ENCODE measurements around the gene KIF1C. TPM values are rescaled to one million over a fixed set of nuclear protein-coding genes. Genes with fewer than 3 reads are reported as not detected.

KIF1C gene
- total RNA-seq = 100 to 1,000 TPM in 1 of 4 donors, 10 to 100 TPM in 3; 46.4 to 101 (median 81.0) TPM
- polyA plus RNA-seq = 100 to 1,000 TPM in 2 of 3 donors, 10 to 100 TPM in 1; 83.3 to 164 (median 108) TPM

DNA sequence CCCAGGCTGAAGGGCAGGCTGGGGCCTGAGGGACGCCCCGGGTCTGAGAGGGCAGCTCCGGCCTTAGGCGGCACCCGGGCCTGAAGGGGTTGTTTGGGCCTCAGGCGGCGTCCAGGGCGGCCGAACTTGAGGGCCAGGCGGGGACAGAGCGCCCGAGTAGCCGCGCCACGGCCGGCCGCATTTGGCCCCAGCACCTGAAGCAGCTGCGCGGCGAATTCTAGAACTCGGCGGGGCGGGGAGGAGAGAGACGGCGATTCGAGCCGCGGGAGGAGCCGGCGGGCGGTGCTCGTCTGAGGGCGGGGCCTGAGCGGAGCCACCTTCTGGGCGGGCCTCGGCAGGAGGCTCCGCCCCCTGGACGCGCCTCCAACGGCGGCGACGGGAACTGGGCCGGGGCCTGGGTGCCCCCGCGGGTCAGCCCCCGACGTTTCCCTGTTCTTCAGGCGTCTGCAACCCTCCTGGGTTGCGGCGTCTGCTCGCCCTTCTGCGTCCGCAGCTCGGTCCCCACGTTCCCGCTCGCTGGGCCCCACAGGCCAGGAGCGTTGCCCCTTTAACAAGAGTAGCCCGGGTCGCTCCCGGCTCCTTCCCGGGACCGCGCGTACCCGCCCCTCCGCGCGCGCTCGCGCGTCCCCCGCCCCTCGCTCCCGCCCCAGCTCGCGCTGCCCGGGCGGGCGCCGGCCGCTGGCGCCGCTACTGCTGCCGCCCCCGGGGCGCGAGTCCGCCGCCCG lies at the start of gene KIF1C, which contains the start of gene INCA1:
TSS of gene KIF1C (plus strand) at position 649 of the 725 bp plus-strand sequence. CDS start 2,297 bp downstream, outside the sequence.
TSS of gene INCA1 (minus strand) at position 221 of the 725 bp plus-strand sequence. CDS start 3,085 bp downstream, outside the sequence.
- peaks cover 0 to 34% (median 31%) of the 10 kb centered on the region in 4 donors for H3K4me1 ChIP-seq
- intact Hi-C loops (cut with DNase I) = loop anchor here (2.0 kb wide), 1 partner anchor 33 kb away; no protein-coding TSS in a partner anchor
- peak within 1 kb of the TSS; percentile 90 to 99 (median 98) for H3K4me3 ChIP-seq
- peaks cover 7 to 19% (median 16%) of the 10 kb centered on the region in 4 donors for H3K36me3 ChIP-seq
- 1% methylated on average over 93 of the region's 93 CpGs for WGBS, 2 donors
- no peaks in the 10 kb centered on the region for H3K27me3 ChIP-seq
- TF ChIP-seq, protein P1, sequence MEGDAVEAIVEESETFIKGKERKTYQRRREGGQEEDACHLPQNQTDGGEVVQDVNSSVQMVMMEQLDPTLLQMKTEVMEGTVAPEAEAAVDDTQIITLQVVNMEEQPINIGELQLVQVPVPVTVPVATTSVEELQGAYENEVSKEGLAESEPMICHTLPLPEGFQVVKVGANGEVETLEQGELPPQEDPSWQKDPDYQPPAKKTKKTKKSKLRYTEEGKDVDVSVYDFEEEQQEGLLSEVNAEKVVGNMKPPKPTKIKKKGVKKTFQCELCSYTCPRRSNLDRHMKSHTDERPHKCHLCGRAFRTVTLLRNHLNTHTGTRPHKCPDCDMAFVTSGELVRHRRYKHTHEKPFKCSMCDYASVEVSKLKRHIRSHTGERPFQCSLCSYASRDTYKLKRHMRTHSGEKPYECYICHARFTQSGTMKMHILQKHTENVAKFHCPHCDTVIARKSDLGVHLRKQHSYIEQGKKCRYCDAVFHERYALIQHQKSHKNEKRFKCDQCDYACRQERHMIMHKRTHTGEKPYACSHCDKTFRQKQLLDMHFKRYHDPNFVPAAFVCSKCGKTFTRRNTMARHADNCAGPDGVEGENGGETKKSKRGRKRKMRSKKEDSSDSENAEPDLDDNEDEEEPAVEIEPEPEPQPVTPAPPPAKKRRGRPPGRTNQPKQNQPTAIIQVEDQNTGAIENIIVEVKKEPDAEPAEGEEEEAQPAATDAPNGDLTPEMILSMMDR (IDR thresholded peaks at IDR 0.05) = peak in 2 of 4 experiments; percentile 24 to 34
- TF ChIP-seq POLR2AphosphoS5 (IDR thresholded peaks at IDR 0.05) = peak; percentile 80 to 94 (median 90)
- no peak for TF ChIP-seq EP300 (IDR thresholded peaks at IDR 0.05)
- peak; percentile 73 to 78 for TF ChIP-seq POLR2A (IDR thresholded peaks at IDR 0.05)
- H3K9me3 ChIP-seq = no peaks in the 10 kb centered on the region
- peak within 1 kb of the TSS; percentile 96 to 97 (median 96) for H3K27ac ChIP-seq
- DNase-seq = peak; percentile 97

DNA sequence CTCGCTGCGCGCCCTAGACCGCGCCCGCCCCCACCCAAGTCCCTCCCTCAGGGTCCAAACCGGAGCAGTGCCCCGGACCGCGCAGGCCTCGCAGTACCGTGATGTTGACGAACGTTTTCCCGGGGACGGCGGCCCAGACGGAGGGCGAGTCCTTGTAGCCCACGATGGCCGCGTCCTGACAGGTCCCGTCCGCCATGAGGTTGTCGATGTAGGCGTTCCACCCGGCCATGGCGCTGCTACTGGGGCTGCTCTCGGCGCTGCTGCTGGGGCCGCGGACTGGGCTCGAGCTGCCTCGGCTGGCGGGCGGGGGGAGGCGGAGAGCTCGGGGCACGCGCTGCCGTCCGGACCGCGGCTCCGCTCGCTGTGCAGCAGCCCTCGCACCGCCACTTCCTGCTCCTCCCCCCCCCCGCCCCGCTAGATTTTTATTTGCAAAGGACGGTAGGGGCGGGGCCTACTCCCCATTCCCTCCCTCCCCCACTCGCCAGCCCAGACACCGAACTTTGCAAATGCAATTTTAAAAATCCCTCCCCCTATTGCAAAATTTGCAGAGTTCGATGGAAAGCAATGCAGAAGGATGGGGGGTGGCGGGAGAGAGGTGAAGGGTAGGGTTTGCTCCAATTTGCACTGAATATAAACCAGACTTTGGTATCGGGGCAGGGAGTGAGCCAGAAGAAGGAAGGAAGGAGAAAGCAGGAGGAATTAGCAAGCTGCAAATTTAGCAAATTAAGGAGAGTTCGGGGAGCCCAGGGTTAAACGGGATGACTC lies 49.4 kb upstream of the KIF1C start, which contains the start of gene PFN1:
TSS of gene PFN1 (minus strand) at position 365 of the 765 bp plus-strand sequence. CDS start at position 229, 136 bp downstream.
- WGBS, 2 donors = 0% methylated on average over 59 of the region's 59 CpGs
- intact Hi-C loops (cut with DNase I) = no loop called here

DNA sequence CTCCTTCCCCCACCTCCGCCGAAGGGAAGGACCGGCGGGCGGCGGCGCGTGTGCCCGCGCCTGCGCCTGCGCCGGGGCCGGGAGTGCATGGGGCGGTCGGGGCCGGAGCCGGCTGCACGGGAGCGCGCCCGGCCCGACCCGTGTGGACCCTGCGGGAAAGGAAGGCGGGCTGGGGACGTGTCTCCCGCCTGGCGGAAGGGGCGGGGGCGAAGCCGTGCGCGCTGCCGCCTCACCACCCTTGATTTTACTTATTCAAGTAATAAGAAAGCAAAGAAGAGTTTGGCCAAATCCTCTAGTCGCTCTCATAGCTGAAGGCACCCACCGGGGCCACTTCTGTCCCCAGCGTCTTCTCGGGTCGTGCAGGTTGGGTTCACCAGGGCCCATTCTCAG lies 48.8 kb upstream of the KIF1C start:
- no peaks in the 10 kb centered on the region for H3K9me3 ChIP-seq
- 1% methylated on average over 40 of the region's 40 CpGs for WGBS, 2 donors
- intact Hi-C loops (cut with DNase I) = loop anchor here (1.0 kb wide), 1 partner anchor 18 kb away; the partner anchor contains the start of gene SPAG7
- peak; percentile 22 to 29 for TF ChIP-seq POLR2A (IDR thresholded peaks at IDR 0.05)
- TF ChIP-seq POLR2AphosphoS5 (IDR thresholded peaks at IDR 0.05) = peak; percentile 27 to 83 (median 60)
- no peak for TF ChIP-seq EP300 (IDR thresholded peaks at IDR 0.05)
- peak overlapping the region; percentile 98 to 100 (median 99) for H3K27ac ChIP-seq
- H3K27me3 ChIP-seq = no peaks in the 10 kb centered on the region
- H3K4me3 ChIP-seq = peak overlapping the region; percentile 80 to 99 (median 96)
- peak; percentile 92 for DNase-seq
- peaks cover 9 to 29% (median 19%) of the 10 kb centered on the region in 4 donors for H3K36me3 ChIP-seq
- H3K4me1 ChIP-seq = peaks cover 0 to 55% (median 43%) of the 10 kb centered on the region in 4 donors

More for the DNA sequence above, 49.4 kb upstream of the KIF1C start, which contains the start of gene PFN1:
- Histone ChIP-seq H3K27me3 (no peaks in the 10 kb centered on the region), H3K4me1 (peaks cover 0 to 55% (median 44%) of the 10 kb centered on the region in 4 donors), H3K4me3 (peak within 1 kb of the TSS; percentile 80 to 99 (median 96)), H3K27ac (peak within 1 kb of the TSS; percentile 98 to 100 (median 99)), H3K9me3 (no peaks in the 10 kb centered on the region), H3K36me3 (peaks cover 12 to 34% (median 23%) of the 10 kb centered on the region in 4 donors)
- DNase-seq = peak; percentile 96
- peak; percentile 56 to 90 (median 81) for TF ChIP-seq POLR2AphosphoS5 (IDR thresholded peaks at IDR 0.05)
- no peak for TF ChIP-seq EP300 (IDR thresholded peaks at IDR 0.05)
- TF ChIP-seq, protein P1 (IDR thresholded peaks at IDR 0.05) = no peak
- TF ChIP-seq POLR2A (IDR thresholded peaks at IDR 0.05) = peak; percentile 73 to 80

DNA sequence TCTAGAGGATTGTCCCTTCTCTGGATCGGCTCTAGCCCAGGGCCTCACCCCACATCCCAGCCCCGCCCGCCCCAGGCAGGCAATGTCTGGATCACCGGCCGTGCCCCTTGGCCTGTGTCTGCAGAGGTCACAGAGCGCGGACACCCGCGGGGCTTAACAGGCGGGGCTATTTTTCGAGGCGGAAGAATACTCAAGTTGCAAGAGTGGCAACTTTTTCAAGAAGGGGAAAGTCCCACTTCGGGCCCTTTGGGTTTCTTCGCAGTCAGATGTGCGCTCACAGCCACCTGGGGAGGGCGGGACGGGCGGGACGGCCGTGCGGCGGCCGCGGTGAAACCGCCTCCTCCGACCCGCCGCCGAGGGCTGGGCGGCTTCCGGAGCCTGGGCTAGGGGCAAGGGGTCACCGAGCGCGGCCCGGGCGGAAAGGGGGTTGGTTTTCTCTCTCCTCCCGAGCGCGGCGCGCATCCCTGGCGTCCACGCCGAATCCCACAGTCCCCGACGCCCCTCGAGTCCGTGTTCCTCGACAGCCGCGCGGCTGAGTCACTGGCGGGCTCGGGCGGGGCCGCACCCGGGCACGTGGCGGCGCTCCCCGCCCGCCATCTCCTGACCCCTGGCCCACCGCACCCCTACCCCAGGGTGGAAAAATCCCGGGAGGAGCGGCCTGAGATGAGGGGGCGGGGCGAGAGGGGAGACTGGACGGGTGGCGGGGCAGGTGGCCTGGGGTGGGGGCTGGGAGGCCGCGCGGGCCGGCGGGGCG lies 48.3 kb upstream of the KIF1C start:
- Histone ChIP-seq H3K4me1 (peaks cover 0 to 52% (median 38%) of the 10 kb centered on the region in 4 donors), H3K27me3 (no peaks in the 10 kb centered on the region), H3K27ac (peak overlapping the region; percentile 98 to 100 (median 99)), H3K9me3 (no peaks in the 10 kb centered on the region), H3K4me3 (peak overlapping the region; percentile 80 to 99 (median 96)), H3K36me3 (peaks cover 5 to 23% (median 16%) of the 10 kb centered on the region in 4 donors)
- intact Hi-C loops (cut with DNase I) = loop anchor here (1.0 kb wide), 1 partner anchor 18 kb away; the partner anchor contains the start of gene SPAG7
- TF ChIP-seq POLR2A (IDR thresholded peaks at IDR 0.05) (no peak), POLR2AphosphoS5 (IDR thresholded peaks at IDR 0.05) (peak in 2 of 4 donors; percentile 40 to 42)
- WGBS, 2 donors = 1% methylated on average over 75 of the region's 75 CpGs
- peak; percentile 89 for DNase-seq
